ENCODE results near the gene KDELR1. TPM values are rescaled to one million over a fixed set of nuclear protein-coding genes. Genes with fewer than 3 reads are reported as not detected.
A peak's percentile ranks its signal among the peaks of the same experiment; 100 is the strongest.

Gene KDELR1
- total and polyA plus RNA-seq, 9 of the 15 experiments (the other 6 are each of a cell fraction or from before 2014, with no cell fraction given) = 6.1 to 165 (median 58.5) TPM

GRCh38 chr19:48362716-48363499 is 28.4 kb downstream of the KDELR1 start (continued):
- TF ChIP-seq ZBTB34 (CRISPR knock-in tag; IDR thresholded peaks at IDR 0.05) (no peak), CTCF (IDR thresholded peaks at IDR 0.05 in 2 of 3, conservative IDR thresholded peaks at IDR 0.05 in 1 of 3; ENCODE audit: insufficient read depth in 2 of 3, low read depth in 1 of 3, low read length in 3 of 3) (no peak), SMAD3 (CRISPR knock-in tag; conservative IDR thresholded peaks at IDR 0.05) (no peak), MITF (IDR thresholded peaks at IDR 0.05) (no peak), GTF3C2 (IDR thresholded peaks at IDR 0.05; ENCODE audit: borderline replicate concordance, extremely low read depth, insufficient read length) (no peak), TAL1 (IDR thresholded peaks at IDR 0.05) (no peak), HDAC1 (IDR thresholded peaks at IDR 0.05) (no peak), TFAP4 (CRISPR knock-in tag; IDR thresholded peaks at IDR 0.05; ENCODE audit: borderline replicate concordance) (peak; percentile 80; the same call in 1 of the 2 replicates), FOS (IDR thresholded peaks at IDR 0.05; ENCODE audit: extremely low read depth, insufficient read length) (no peak), PHB (CRISPR knock-in tag; IDR thresholded peaks at IDR 0.05) (no peak)
- TF ChIP-seq, protein P1, sequence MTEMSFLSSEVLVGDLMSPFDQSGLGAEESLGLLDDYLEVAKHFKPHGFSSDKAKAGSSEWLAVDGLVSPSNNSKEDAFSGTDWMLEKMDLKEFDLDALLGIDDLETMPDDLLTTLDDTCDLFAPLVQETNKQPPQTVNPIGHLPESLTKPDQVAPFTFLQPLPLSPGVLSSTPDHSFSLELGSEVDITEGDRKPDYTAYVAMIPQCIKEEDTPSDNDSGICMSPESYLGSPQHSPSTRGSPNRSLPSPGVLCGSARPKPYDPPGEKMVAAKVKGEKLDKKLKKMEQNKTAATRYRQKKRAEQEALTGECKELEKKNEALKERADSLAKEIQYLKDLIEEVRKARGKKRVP (CRISPR knock-in tag; IDR thresholded peaks at IDR 0.05) = peak; percentile 58; the same call in 1 of the 2 replicates
- TF ChIP-seq, protein P2, sequence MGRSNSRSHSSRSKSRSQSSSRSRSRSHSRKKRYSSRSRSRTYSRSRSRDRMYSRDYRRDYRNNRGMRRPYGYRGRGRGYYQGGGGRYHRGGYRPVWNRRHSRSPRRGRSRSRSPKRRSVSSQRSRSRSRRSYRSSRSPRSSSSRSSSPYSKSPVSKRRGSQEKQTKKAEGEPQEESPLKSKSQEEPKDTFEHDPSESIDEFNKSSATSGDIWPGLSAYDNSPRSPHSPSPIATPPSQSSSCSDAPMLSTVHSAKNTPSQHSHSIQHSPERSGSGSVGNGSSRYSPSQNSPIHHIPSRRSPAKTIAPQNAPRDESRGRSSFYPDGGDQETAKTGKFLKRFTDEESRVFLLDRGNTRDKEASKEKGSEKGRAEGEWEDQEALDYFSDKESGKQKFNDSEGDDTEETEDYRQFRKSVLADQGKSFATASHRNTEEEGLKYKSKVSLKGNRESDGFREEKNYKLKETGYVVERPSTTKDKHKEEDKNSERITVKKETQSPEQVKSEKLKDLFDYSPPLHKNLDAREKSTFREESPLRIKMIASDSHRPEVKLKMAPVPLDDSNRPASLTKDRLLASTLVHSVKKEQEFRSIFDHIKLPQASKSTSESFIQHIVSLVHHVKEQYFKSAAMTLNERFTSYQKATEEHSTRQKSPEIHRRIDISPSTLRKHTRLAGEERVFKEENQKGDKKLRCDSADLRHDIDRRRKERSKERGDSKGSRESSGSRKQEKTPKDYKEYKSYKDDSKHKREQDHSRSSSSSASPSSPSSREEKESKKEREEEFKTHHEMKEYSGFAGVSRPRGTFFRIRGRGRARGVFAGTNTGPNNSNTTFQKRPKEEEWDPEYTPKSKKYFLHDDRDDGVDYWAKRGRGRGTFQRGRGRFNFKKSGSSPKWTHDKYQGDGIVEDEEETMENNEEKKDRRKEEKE (IDR thresholded peaks at IDR 0.05; ENCODE audit: borderline replicate concordance in 1 of 2, control insufficient read depth in 1 of 2, low read depth in 2 of 2, low read length in 1 of 2) = no peak

Data from K562 (cell line).